HK-2 (cell line): ENCODE results near the gene FAM76B.

Experiments
- DNase-seq: peaks from one replicate; pipeline ENCODE4 v3.0.0-alpha.2; 2018; ENCODE audit not compliant: unreplicated experiment

FAM76B gene

GRCh38 chr11:95792200-95792599, 2.6 kb upstream of the FAM76B start:
- no peak for DNase-seq

GRCh38 chr11:95791709-95792033, 2.1 kb upstream of the FAM76B start:
- no peak for DNase-seq

GRCh38 chr11:95790933-95791708, 1.5 kb upstream of the FAM76B start:
- peak; percentile 55 for DNase-seq

- DNase-seq, result peak; percentile 84
These were observed 746 bp upstream of the FAM76B start, which contains the start of gene CEP57 for GRCh38 chr11:95790123-95790932. Gene CEP57, plus strand, starts transcription at chr11:95790498. Its CDS starts 201 bp downstream, at chr11:95790699.

- DNase-seq, result peak; percentile 25
These were observed 569 bp downstream of the FAM76B start for GRCh38 chr11:95788921-95789505.

GRCh38 chr11:95780544-95780943, 9.0 kb downstream of the FAM76B start:
- DNase-seq, result no peak

GRCh38 chr11:95778699-95779098, 10.9 kb downstream of the FAM76B start:
- DNase-seq, result no peak

GRCh38 chr11:95776859-95777258, 12.7 kb downstream of the FAM76B start:
- no peak for DNase-seq

GRCh38 chr11:95768521-95768920, 21.1 kb downstream of the FAM76B start:
- DNase-seq, result no peak

GRCh38 chr11:95767498-95767897, 22.1 kb downstream of the FAM76B start:
- no peak for DNase-seq

GRCh38 chr11:95766701-95767100, 22.9 kb downstream of the FAM76B start:
- no peak for DNase-seq

GRCh38 chr11:95764267-95764898, 25.2 kb downstream of the FAM76B start:
- DNase-seq, result no peak

- DNase-seq, result no peak
These were observed 27.0 kb downstream of the FAM76B start for GRCh38 chr11:95762534-95762933.

GRCh38 chr11:95760941-95761340, 28.6 kb downstream of the FAM76B start:
- no peak for DNase-seq

- DNase-seq, result no peak
These were observed 38.1 kb downstream of the FAM76B start for GRCh38 chr11:95751515-95751914.

GRCh38 chr11:95750101-95750500, 39.5 kb downstream of the FAM76B start:
- DNase-seq, result no peak

GRCh38 chr11:95739108-95739938, 50.3 kb downstream of the FAM76B start:
- DNase-seq, result no peak

- DNase-seq, result no peak
These were observed 52.8 kb downstream of the FAM76B start for GRCh38 chr11:95736809-95737208.

GRCh38 chr11:95736355-95736754, 53.2 kb downstream of the FAM76B start:
- no peak for DNase-seq

- no peak for DNase-seq
These were observed 55.5 kb downstream of the FAM76B start for GRCh38 chr11:95734009-95734572.
